Spinal cord (tissue), 10 donors: ENCODE results near the gene NFU1. TPM values are rescaled to one million over a fixed set of nuclear protein-coding genes. Genes with fewer than 3 reads are reported as not detected.

Experiments used
- DNase-seq, 6 donors: peaks; one replicate each; pipeline versions ENCODE4 v3.0.0 to v3.0.0-alpha.2; 2013 to 2015; ENCODE audit warnings: low spot score in 6 of 6, low read depth in 4 of 6
- H3K27ac ChIP-seq: one replicate; pipeline ENCODE4 v1.5.1; 2013; ENCODE audit warnings: low read depth, low read length, control low read depth
- H3K27me3 ChIP-seq: one replicate; pipeline ENCODE4 v1.6.1; 2013; ENCODE audit warnings: low read length; ENCODE audit not compliant: control insufficient read depth, insufficient read depth
- H3K36me3 ChIP-seq: one replicate; pipeline ENCODE4 v1.6.1; 2013; ENCODE audit warnings: low read length; ENCODE audit not compliant: control insufficient read depth, insufficient read depth
- H3K4me1 ChIP-seq: one replicate; pipeline ENCODE4 v1.6.1; 2013; ENCODE audit warnings: low read length; ENCODE audit not compliant: control insufficient read depth, insufficient read depth
- H3K4me3 ChIP-seq: one replicate; pipeline ENCODE4 v1.5.1; 2013; ENCODE audit warnings: low read depth, low read length, control low read depth
- H3K9me3 ChIP-seq: one replicate; pipeline ENCODE4 v1.6.1; 2013; ENCODE audit warnings: low read length; ENCODE audit not compliant: control insufficient read depth, insufficient read depth
- WGBS: methylation state at CpG from one replicate; pipeline ENCODE4 v1.1.5; 2013; ENCODE audit warnings: missing lambda C conversion rate; ENCODE audit not compliant: insufficient coverage; 5-methylcytosine and 5-hydroxymethylcytosine counted together
- long read RNA-seq, 4 donors: transcript quantifications; one replicate each; lab custom pipeline, GENCODE V29; 2026
- polyA plus RNA-seq, 2 donors: library from polyadenylated mRNA; unstranded; fragments of 120-200 nt; gene quantifications; one replicate each; pipeline ENCODE4 v1.2.1, GENCODE V29; 2013; ENCODE audit not compliant: insufficient read length in 2 of 2
- total RNA-seq, 2 donors: library from RNA; depleted of rRNA in 1 of 2; stranded (reverse); fragments of 120-200 nt in 1 of 2; fragments of >200 nt in 1 of 2; gene quantifications; one replicate each; pipeline versions ENCODE4 v1.2.3 to v1.2.4, GENCODE V29; 2013 to 2014
- donor health status: healthy.

NFU1 gene
- 10 to 100 TPM; 41.6 to 71.8 TPM for total RNA-seq
- 10 to 100 TPM; 71.5 to 74.4 TPM for polyA plus RNA-seq
- long read RNA-seq, donor 1, transcript NFU1-203 (8 exons, 1,467 nt), result major isoform, 31 of 35 reads
- long read RNA-seq, donor 1, partial matches to known transcripts, result 0 of 35 reads
- long read RNA-seq, donor 1, other reads (novel, unspliced or antisense), result 0 of 35 reads
- long read RNA-seq, donor 2, transcript NFU1-203 (8 exons, 1,467 nt), result major isoform, 9 of 9 reads
- long read RNA-seq, donor 2, partial matches to known transcripts, result 0 of 9 reads
- long read RNA-seq, donor 2, other reads (novel, unspliced or antisense), result 0 of 9 reads
- long read RNA-seq, donor 3, transcript NFU1-203 (8 exons, 1,467 nt), result major isoform, 11 of 11 reads
- long read RNA-seq, donor 3, partial matches to known transcripts, result 0 of 11 reads
- long read RNA-seq, donor 3, other reads (novel, unspliced or antisense), result 0 of 11 reads
- long read RNA-seq, donor 4, transcript NFU1-203 (8 exons, 1,467 nt), result major isoform, 31 of 39 reads
- long read RNA-seq, donor 4, partial matches to known transcripts, result 0 of 39 reads
- long read RNA-seq, donor 4, other reads (novel, unspliced or antisense), result 6 of 39 reads

- H3K4me3 ChIP-seq, result peak within 1 kb of the TSS; percentile 90
- under 1% methylated on average over 57 of the region's 60 CpGs for WGBS
Observed at GRCh38 chr2:69436938-69437750, at the start of gene NFU1. Gene NFU1, minus strand, starts transcription at chr2:69437435. Its CDS starts 13 bp downstream, at chr2:69437422.

GRCh38 chr2:69483696-69484095 lies 46.5 kb upstream of the NFU1 start:
- DNase-seq, result peak in 1 of 6 donors; percentile 29
- no peak overlapping the region for H3K27ac ChIP-seq
- H3K9me3 ChIP-seq, result no peaks in the 10 kb centered on the region
- WGBS, result 100% methylated on average over 1 of the region's 3 CpGs
- H3K4me1 ChIP-seq, result no peaks in the 10 kb centered on the region
- H3K4me3 ChIP-seq, result no peak overlapping the region
- peaks cover 12% of the 10 kb centered on the region for H3K36me3 ChIP-seq
- H3K27me3 ChIP-seq, result no peaks in the 10 kb centered on the region

More at GRCh38 chr2:69436938-69437750, at the start of gene NFU1:
- DNase-seq, result peak; percentile 74 to 99 (median 92)
- H3K36me3 ChIP-seq, result no peaks in the 10 kb centered on the region
- peak within 1 kb of the TSS; percentile 98 for H3K27ac ChIP-seq
- no peaks in the 10 kb centered on the region for H3K27me3 ChIP-seq
- no peaks in the 10 kb centered on the region for H3K9me3 ChIP-seq
- H3K4me1 ChIP-seq, result peaks cover 14% of the 10 kb centered on the region

GRCh38 chr2:69483024-69483423 lies 45.8 kb upstream of the NFU1 start:
- H3K27me3 ChIP-seq, result no peaks in the 10 kb centered on the region
- WGBS, result no CpG with 5 or more reads among the region's 4 CpGs
- no peak overlapping the region for H3K27ac ChIP-seq
- no peaks in the 10 kb centered on the region for H3K9me3 ChIP-seq
- DNase-seq, result no peak
- no peaks in the 10 kb centered on the region for H3K4me1 ChIP-seq
- H3K36me3 ChIP-seq, result peaks cover 11% of the 10 kb centered on the region
- H3K4me3 ChIP-seq, result no peak overlapping the region

GRCh38 chr2:69482471-69482870 lies 45.2 kb upstream of the NFU1 start:
- H3K27me3 ChIP-seq, result no peaks in the 10 kb centered on the region
- H3K4me3 ChIP-seq, result no peak overlapping the region
- H3K4me1 ChIP-seq, result no peaks in the 10 kb centered on the region
- no peak for DNase-seq
- H3K27ac ChIP-seq, result no peak overlapping the region
- WGBS, result no CpG with 5 or more reads among the region's 3 CpGs
- H3K9me3 ChIP-seq, result no peaks in the 10 kb centered on the region
- H3K36me3 ChIP-seq, result peaks cover 7% of the 10 kb centered on the region

GRCh38 chr2:69481421-69481820 lies 44.2 kb upstream of the NFU1 start:
- no peak overlapping the region for H3K4me3 ChIP-seq
- 80% methylated on average over 1 of the region's 1 CpG for WGBS
- no peak overlapping the region for H3K27ac ChIP-seq
- H3K4me1 ChIP-seq, result no peaks in the 10 kb centered on the region
- H3K36me3 ChIP-seq, result peaks cover 7% of the 10 kb centered on the region
- H3K27me3 ChIP-seq, result no peaks in the 10 kb centered on the region
- no peaks in the 10 kb centered on the region for H3K9me3 ChIP-seq
- no peak for DNase-seq

GRCh38 chr2:69477627-69478026 lies 40.4 kb upstream of the NFU1 start:
- Histone ChIP-seq H3K27ac (no peak overlapping the region), H3K4me1 (no peaks in the 10 kb centered on the region), H3K36me3 (peaks cover 3% of the 10 kb centered on the region), H3K4me3 (no peak overlapping the region), H3K27me3 (no peaks in the 10 kb centered on the region), H3K9me3 (no peaks in the 10 kb centered on the region)
- no peak for DNase-seq
- no CpG with 5 or more reads among the region's 1 CpG for WGBS

- H3K27me3 ChIP-seq, result no peaks in the 10 kb centered on the region
- WGBS, result no CpG with 5 or more reads among the region's 2 CpGs
- H3K9me3 ChIP-seq, result no peaks in the 10 kb centered on the region
- DNase-seq, result no peak
- H3K4me1 ChIP-seq, result no peaks in the 10 kb centered on the region
- no peak overlapping the region for H3K4me3 ChIP-seq
- no peak overlapping the region for H3K27ac ChIP-seq
- H3K36me3 ChIP-seq, result no peaks in the 10 kb centered on the region
Observed at GRCh38 chr2:69474688-69475087, 37.5 kb upstream of the NFU1 start.

- no peaks in the 10 kb centered on the region for H3K27me3 ChIP-seq
- H3K27ac ChIP-seq, result no peak overlapping the region
- H3K36me3 ChIP-seq, result no peaks in the 10 kb centered on the region
- no CpG with 5 or more reads among the region's 2 CpGs for WGBS
- no peaks in the 10 kb centered on the region for H3K4me1 ChIP-seq
- no peak overlapping the region for H3K4me3 ChIP-seq
- DNase-seq, result no peak
- H3K9me3 ChIP-seq, result no peaks in the 10 kb centered on the region
Observed at GRCh38 chr2:69471793-69472192, 34.6 kb upstream of the NFU1 start.

- Histone ChIP-seq H3K27me3 (no peaks in the 10 kb centered on the region), H3K9me3 (no peaks in the 10 kb centered on the region), H3K36me3 (peaks cover 5% of the 10 kb centered on the region), H3K4me3 (no peak overlapping the region), H3K4me1 (no peaks in the 10 kb centered on the region), H3K27ac (no peak overlapping the region)
- no CpG with 5 or more reads among the region's 5 CpGs for WGBS
- DNase-seq, result no peak
Observed at GRCh38 chr2:69470911-69471310, 33.7 kb upstream of the NFU1 start.
